PC-3 (cell line): Measurements from ENCODE around the gene NFATC1. TPM values are rescaled to one million over a fixed set of nuclear protein-coding genes. Genes with fewer than 3 reads are reported as not detected.

ENCODE experiments used
- ATAC-seq: fragments of 200-7000 bp; cut with Tn5 transposase; 2 replicates; pipeline ENCODE4 v1.9.1; 2020; ENCODE audit warnings: mild to moderate bottlenecking, moderate library complexity
- BruUV-seq: library from RNA; stranded (reverse); fragments of 400-500 nt; replicated peaks from 2 replicates; lab custom pipeline; 2021; lab: Mats Ljungman, UMichigan
- CTCF ChIA-PET: fragments of 300-600 bp; sonication (Branson Sonifier 250); formaldehyde crosslinking; loops from one replicate; lab custom pipeline; 2022; ENCODE audit warnings: antibody characterized with exemption; lab: Charles Lee
- POLR2A ChIA-PET: fragments of 300-600 bp; sonication (Branson Sonifier 250); formaldehyde crosslinking; loops from one replicate; lab custom pipeline; 2022; ENCODE audit warnings: antibody characterized with exemption; ENCODE audit not compliant: unreplicated experiment; lab: Charles Lee
- DNase-seq: peaks from one replicate; pipeline ENCODE4 v3.0.0-alpha.2; 2015
- H2AFZ ChIP-seq: fragments of 300-600 bp; sonication (generic); 2 replicates; pipeline ENCODE4 v1.6.0; 2016; ENCODE audit warnings: antibody characterized with exemption, low read length
- H3F3A ChIP-seq: fragments of 300-600 bp; sonication (generic); one replicate; pipeline ENCODE4 v1.6.0; 2017; ENCODE audit warnings: antibody characterized with exemption, low read length, control low read depth, mild to moderate bottlenecking; ENCODE audit not compliant: unreplicated experiment
- H3K27ac ChIP-seq: fragments of 300-600 bp; sonication (generic); 2 replicates; pipeline ENCODE4 v1.5.1; 2016; ENCODE audit warnings: mild to moderate bottlenecking, low read length
- H3K27me3 ChIP-seq: fragments of 300-600 bp; sonication (generic); 2 replicates; pipeline ENCODE4 v1.6.1; 2016; ENCODE audit warnings: low read length, mixed read lengths
- H3K36me3 ChIP-seq: fragments of 300-600 bp; sonication (generic); 2 replicates; pipeline ENCODE4 v1.6.1; 2016; ENCODE audit warnings: low read depth, mixed run types, low read length, mixed read lengths
- H3K4me1 ChIP-seq: fragments of 300-600 bp; sonication (generic); 2 replicates; pipeline ENCODE4 v1.5.1; 2016; ENCODE audit warnings: low read length; ENCODE audit not compliant: insufficient read depth
- H3K4me2 ChIP-seq: fragments of 300-600 bp; sonication (generic); 2 replicates; pipeline ENCODE4 v1.6.0; 2016; ENCODE audit warnings: low read length
- H3K4me3 ChIP-seq: fragments of 300-600 bp; sonication (generic); 2 replicates; pipeline ENCODE4 v1.5.1; 2016; ENCODE audit warnings: mild to moderate bottlenecking, low read length, mixed read lengths
- H3K79me2 ChIP-seq: fragments of 300-600 bp; sonication (generic); 2 replicates; pipeline ENCODE4 v1.6.1; 2017; ENCODE audit warnings: low read length, mixed read lengths
- H3K9ac ChIP-seq: fragments of 300-600 bp; sonication (generic); 2 replicates; pipeline ENCODE4 v1.6.0; 2016; ENCODE audit warnings: mild to moderate bottlenecking, low read length
- H3K9me2 ChIP-seq: fragments of 300-600 bp; sonication (generic); replicated peaks from 2 replicates; pipeline ENCODE4 v1.6.1; 2016; ENCODE audit warnings: mixed run types, low read length, mixed read lengths
- H3K9me3 ChIP-seq: fragments of 300-600 bp; sonication (generic); 2 replicates; pipeline ENCODE4 v1.6.1; 2016; ENCODE audit warnings: low read length, mixed read lengths
- H4K20me1 ChIP-seq: fragments of 300-600 bp; sonication (generic); 2 replicates; pipeline ENCODE4 v1.6.1; 2016; ENCODE audit warnings: low read length, mixed read lengths
- EZH2 ChIP-seq: fragments of 300-600 bp; sonication (generic); IDR thresholded peaks from one replicate; pipeline ENCODE4 v1.6.1; 2017; ENCODE audit warnings: antibody characterized with exemption, mild to moderate bottlenecking, low read length; ENCODE audit not compliant: unreplicated experiment
- EZH2phosphoT487 ChIP-seq: fragments of 300-600 bp; sonication (generic); IDR thresholded peaks from 2 replicates; pipeline ENCODE4 v1.6.1; 2018; ENCODE audit warnings: mild to moderate bottlenecking, antibody characterized with exemption, low read length, borderline replicate concordance
- intact Hi-C: fragments of 100-400 bp; cut with micrococcal nuclease; formaldehyde crosslinking; loops from 2 replicates; pipeline ENCODE4 v1.9.0; 2023
- total RNA-seq: library from RNA; depleted of rRNA; stranded (reverse); fragments of >200 nt; gene quantifications from 2 replicates; pipeline ENCODE4 v1.2.3, GENCODE V29; 2014
- TF ChIP-seq, protein P1 (sequence below): fragments of 300-600 bp; sonication (generic); conservative IDR thresholded peaks from 2 replicates; pipeline ENCODE4 v1.5.1; 2017; ENCODE audit warnings: antibody characterized with exemption, low read depth, mild to moderate bottlenecking, low read length

NFATC1 gene
- total RNA-seq, 1 experiment from 2014 or later = 5.9 TPM

DNA sequence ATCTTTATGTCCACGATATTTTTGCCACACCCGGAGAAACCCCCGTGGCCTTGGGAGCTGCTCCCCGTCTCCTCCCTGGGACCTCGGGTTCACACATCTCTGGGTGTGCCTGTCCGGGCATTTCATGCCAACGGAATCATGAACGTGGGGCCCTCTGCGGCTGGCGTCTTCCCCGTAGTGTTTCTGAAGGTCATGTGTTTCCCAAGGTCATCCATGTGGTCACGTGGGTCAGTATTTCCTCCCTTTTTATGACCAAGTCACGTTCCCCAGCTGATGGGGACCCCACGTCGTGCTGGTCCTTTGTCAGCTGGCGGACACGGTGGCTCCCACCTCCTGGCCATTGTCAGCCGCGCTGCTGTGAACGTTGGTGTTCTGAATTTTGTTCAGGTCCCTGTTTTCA, 135.7 kb downstream of the NFATC1 start:
- Histone ChIP-seq H3K27me3 (peaks cover 19% of the 10 kb centered on the region), H3K4me2 (no peak overlapping the region), H3K79me2 (no peaks in the 10 kb centered on the region), H3K9me3 (no peaks in the 10 kb centered on the region), H3K9ac (no peak overlapping the region), H3K4me1 (no peaks in the 10 kb centered on the region), H3K27ac (no peak overlapping the region), H3K36me3 (no peaks in the 10 kb centered on the region), H2AFZ (no peak overlapping the region), H3K4me3 (no peak overlapping the region), H3F3A (no peaks in the 10 kb centered on the region), H3K9me2 (no peaks in the 10 kb centered on the region), H4K20me1 (no peaks in the 10 kb centered on the region)
- DNase-seq = no peak
- TF ChIP-seq EZH2 (no peak), EZH2phosphoT487 (no peak)
- TF ChIP-seq, protein P1, sequence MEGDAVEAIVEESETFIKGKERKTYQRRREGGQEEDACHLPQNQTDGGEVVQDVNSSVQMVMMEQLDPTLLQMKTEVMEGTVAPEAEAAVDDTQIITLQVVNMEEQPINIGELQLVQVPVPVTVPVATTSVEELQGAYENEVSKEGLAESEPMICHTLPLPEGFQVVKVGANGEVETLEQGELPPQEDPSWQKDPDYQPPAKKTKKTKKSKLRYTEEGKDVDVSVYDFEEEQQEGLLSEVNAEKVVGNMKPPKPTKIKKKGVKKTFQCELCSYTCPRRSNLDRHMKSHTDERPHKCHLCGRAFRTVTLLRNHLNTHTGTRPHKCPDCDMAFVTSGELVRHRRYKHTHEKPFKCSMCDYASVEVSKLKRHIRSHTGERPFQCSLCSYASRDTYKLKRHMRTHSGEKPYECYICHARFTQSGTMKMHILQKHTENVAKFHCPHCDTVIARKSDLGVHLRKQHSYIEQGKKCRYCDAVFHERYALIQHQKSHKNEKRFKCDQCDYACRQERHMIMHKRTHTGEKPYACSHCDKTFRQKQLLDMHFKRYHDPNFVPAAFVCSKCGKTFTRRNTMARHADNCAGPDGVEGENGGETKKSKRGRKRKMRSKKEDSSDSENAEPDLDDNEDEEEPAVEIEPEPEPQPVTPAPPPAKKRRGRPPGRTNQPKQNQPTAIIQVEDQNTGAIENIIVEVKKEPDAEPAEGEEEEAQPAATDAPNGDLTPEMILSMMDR = no peak
- BruUV-seq = no TSS peak
- intact Hi-C loops = no loop called here
- POLR2A ChIA-PET = no interaction called here
- no peak for ATAC-seq
- CTCF ChIA-PET = no interaction called here

DNA sequence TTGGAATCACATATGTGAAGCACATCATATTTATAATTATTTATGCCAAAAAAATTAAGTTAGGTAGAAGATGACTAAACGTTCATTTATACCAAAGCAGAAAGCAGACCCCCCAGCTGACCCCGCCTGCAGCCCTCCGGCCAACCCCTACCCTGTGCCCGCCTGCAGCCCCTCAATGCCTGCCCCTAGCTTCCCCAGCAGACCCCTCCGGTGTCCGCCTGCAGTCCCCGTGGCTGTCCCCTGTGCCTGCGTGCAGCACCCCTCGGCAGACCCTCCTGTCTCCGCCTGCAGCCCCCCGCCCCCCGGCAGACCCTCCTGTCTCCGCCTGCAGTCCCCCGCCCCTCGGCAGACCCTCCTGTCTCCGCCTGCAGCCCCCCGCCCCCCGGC, 136.2 kb downstream of the NFATC1 start:
- TF ChIP-seq, protein P1 = no peak
- TF ChIP-seq EZH2 (no peak), EZH2phosphoT487 (no peak)
- no peaks in the 10 kb centered on the region for H3K36me3 ChIP-seq
- H3K9ac ChIP-seq = no peak overlapping the region
- BruUV-seq = no TSS peak
- intact Hi-C loops = no loop called here
- no peak overlapping the region for H3K4me2 ChIP-seq
- H3K9me2 ChIP-seq = no peaks in the 10 kb centered on the region
- peaks cover 21% of the 10 kb centered on the region for H3K27me3 ChIP-seq
- no peaks in the 10 kb centered on the region for H3K9me3 ChIP-seq
- no peak overlapping the region for H2AFZ ChIP-seq
- POLR2A ChIA-PET = no interaction called here
- no peak for DNase-seq
- H3F3A ChIP-seq = no peaks in the 10 kb centered on the region
- no peak for ATAC-seq
- H4K20me1 ChIP-seq = no peaks in the 10 kb centered on the region
- no peak overlapping the region for H3K4me3 ChIP-seq
- no peak overlapping the region for H3K27ac ChIP-seq
- CTCF ChIA-PET = no interaction called here
- H3K4me1 ChIP-seq = no peaks in the 10 kb centered on the region
- H3K79me2 ChIP-seq = no peaks in the 10 kb centered on the region

DNA sequence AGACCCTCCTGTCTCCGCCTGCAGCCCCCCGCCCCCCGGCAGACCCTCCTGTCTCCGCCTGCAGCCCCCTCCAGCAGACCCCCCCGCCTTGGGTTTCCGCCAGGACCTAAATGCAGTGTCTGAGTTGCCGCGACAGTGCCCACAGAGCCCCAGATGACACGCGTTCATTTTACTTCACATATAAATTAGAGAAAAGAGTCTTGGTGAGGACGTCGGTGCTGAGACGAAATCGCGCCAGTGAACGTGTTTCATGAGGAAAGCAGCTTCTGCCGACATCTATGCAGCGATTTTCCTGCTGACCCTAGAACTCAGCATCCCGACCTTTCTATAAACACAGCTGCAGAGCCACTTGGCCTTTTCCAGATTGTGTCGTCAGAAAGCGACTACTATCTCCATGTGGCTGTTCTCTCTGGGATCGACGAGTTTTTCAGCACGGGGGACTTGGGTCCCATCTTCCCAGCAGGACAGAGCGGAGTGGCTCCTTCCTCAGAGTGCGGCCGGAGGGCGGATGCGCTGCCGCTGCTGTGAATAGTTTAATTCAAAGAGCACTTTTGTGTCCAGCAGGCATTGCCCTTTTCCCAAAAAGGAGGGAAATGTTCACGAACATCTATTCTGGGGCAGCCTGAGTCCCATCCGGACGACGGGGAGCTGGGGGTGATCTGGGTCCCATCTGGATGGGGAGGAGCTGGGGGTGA, 136.7 kb downstream of the NFATC1 start:
- H3K9me2 ChIP-seq = no peaks in the 10 kb centered on the region
- ChIA-PET POLR2A (no interaction called here), CTCF (no interaction called here)
- intact Hi-C loops = no loop called here
- H3K4me2 ChIP-seq = no peak overlapping the region
- H4K20me1 ChIP-seq = no peaks in the 10 kb centered on the region
- H3K27ac ChIP-seq = no peak overlapping the region
- DNase-seq (no peak), ATAC-seq (no peak)
- H3K9ac ChIP-seq = no peak overlapping the region
- H3K4me3 ChIP-seq = no peak overlapping the region
- H3K4me1 ChIP-seq = no peaks in the 10 kb centered on the region
- no peaks in the 10 kb centered on the region for H3K9me3 ChIP-seq
- H2AFZ ChIP-seq = no peak overlapping the region
- TF ChIP-seq EZH2phosphoT487 (no peak), EZH2 (no peak)
- TF ChIP-seq, protein P1 = no peak
- H3K36me3 ChIP-seq = no peaks in the 10 kb centered on the region
- no peaks in the 10 kb centered on the region for H3F3A ChIP-seq
- no peaks in the 10 kb centered on the region for H3K79me2 ChIP-seq
- peaks cover 22% of the 10 kb centered on the region for H3K27me3 ChIP-seq
- no TSS peak for BruUV-seq
